CD4-positive, alpha-beta T cell (primary cell): ENCODE results near the gene SCYGR4. TPM values are rescaled to one million over a fixed set of nuclear protein-coding genes. Genes with fewer than 3 reads are reported as not detected.
"Not testable (repeated sequence)": the region's sequence is repeated elsewhere in the genome, so short reads cannot be mapped to it uniquely, and the experiment has no call there.

Source experiments
- ATAC-seq: fragments of 200-7000 bp; cut with Tn5 transposase; one replicate; pipeline ENCODE4 v1.10.0; 2022; ENCODE audit warnings: mild to moderate bottlenecking; ENCODE audit not compliant: poor library complexity
- CTCF ChIA-PET: fragments of 350-600 bp; sonication (Branson Sonifier 250); formaldehyde crosslinking; loops from one replicate; lab custom pipeline; 2021; ENCODE audit warnings: antibody characterized with exemption, inconsistent platforms; lab: Charles Lee
- POLR2A ChIA-PET: fragments of 350-600 bp; sonication (Branson Sonifier 250); formaldehyde crosslinking; loops from one replicate; lab custom pipeline; 2021; ENCODE audit warnings: antibody characterized with exemption, inconsistent platforms; lab: Charles Lee
- DNase-seq, 14 experiments: peaks; one replicate each; pipeline ENCODE4 v3.0.0-alpha.2; 2013 to 2020; ENCODE audit warnings: mixed read lengths in 2 of 14
- H3K27ac ChIP-seq, 2 donors: one replicate each; pipeline versions ENCODE4 v1.5.1 to v1.7.0; 2013; ENCODE audit warnings: low read length in 2 of 2, low read depth in 1 of 2, mild to moderate bottlenecking in 1 of 2
- H3K27me3 ChIP-seq, 2 experiments: 1 replicate in 1 of 2; 2 replicates in 1 of 2; pipeline versions ENCODE4 v1.6.1 to v1.7.0; 2013; ENCODE audit warnings: low read length in 2 of 2, control low read depth in 1 of 2, mild to moderate bottlenecking in 1 of 2, moderate library complexity in 1 of 2; ENCODE audit not compliant: insufficient read depth in 2 of 2, control insufficient read depth in 1 of 2
- H3K36me3 ChIP-seq: one replicate; pipeline ENCODE4 v1.6.1; 2013; ENCODE audit warnings: low read length, control low read depth; ENCODE audit not compliant: insufficient read depth
- H3K4me1 ChIP-seq: one replicate; pipeline ENCODE4 v1.6.1; 2013; ENCODE audit warnings: low read length, control low read depth; ENCODE audit not compliant: insufficient read depth
- H3K4me3 ChIP-seq: one replicate; pipeline ENCODE4 v1.5.1; 2013; ENCODE audit warnings: mild to moderate bottlenecking, low read length, moderate library complexity
- H3K9me3 ChIP-seq, 2 experiments: 1 replicate in 1 of 2; 2 replicates in 1 of 2; pipeline versions ENCODE4 v1.6.1 to v1.7.0; 2013; ENCODE audit warnings: low read length in 2 of 2, mild to moderate bottlenecking in 2 of 2, control low read depth in 1 of 2, moderate library complexity in 1 of 2; ENCODE audit not compliant: control insufficient read depth in 1 of 2, insufficient read depth in 1 of 2
- H3K27ac Mint-ChIP-seq: one replicate; pipeline ENCODE4 v1.8.0; 2020; ENCODE audit warnings: mixed read lengths
- H3K27me3 Mint-ChIP-seq: one replicate; pipeline ENCODE4 v1.8.0; 2021; ENCODE audit warnings: mixed read lengths
- H3K36me3 Mint-ChIP-seq: one replicate; pipeline ENCODE4 v1.8.0; 2021; ENCODE audit warnings: low read depth, mixed read lengths
- H3K4me1 Mint-ChIP-seq: one replicate; pipeline ENCODE4 v1.8.0; 2021; ENCODE audit warnings: low read depth, mixed read lengths
- H3K4me3 Mint-ChIP-seq: one replicate; pipeline ENCODE4 v1.8.0; 2020; ENCODE audit warnings: mild to moderate bottlenecking, mixed read lengths
- H3K9me3 Mint-ChIP-seq: one replicate; pipeline ENCODE4 v1.8.0; 2020; ENCODE audit warnings: mixed read lengths
- intact Hi-C, 2 experiments: fragments of 100-400 bp; cut with DNase I in 1 of 2; cut with micrococcal nuclease in 1 of 2; formaldehyde crosslinking; loops; one replicate each; pipeline versions ENCODE4 v1.15.1 to v1.9.0; 2023 to 2025; cut with DNase I, micrococcal nuclease
- total RNA-seq, 174 experiments: library from RNA in 2 of 174; stranded (reverse) in 2 of 174; gene quantifications; one replicate each; pipeline ENCODE4 v1.2.3 and lab custom pipeline; 2021 to 2026
- TF ChIP-seq, protein P1 (sequence below): fragments of 200-600 bp; IDR thresholded peaks from one replicate; pipeline ENCODE4 v1.8.0; 2022; ENCODE audit warnings: antibody characterized with exemption, mild to moderate bottlenecking

The SCYGR4 gene
- total RNA-seq, 2 experiments from 2014 or later: not detected

DNA sequence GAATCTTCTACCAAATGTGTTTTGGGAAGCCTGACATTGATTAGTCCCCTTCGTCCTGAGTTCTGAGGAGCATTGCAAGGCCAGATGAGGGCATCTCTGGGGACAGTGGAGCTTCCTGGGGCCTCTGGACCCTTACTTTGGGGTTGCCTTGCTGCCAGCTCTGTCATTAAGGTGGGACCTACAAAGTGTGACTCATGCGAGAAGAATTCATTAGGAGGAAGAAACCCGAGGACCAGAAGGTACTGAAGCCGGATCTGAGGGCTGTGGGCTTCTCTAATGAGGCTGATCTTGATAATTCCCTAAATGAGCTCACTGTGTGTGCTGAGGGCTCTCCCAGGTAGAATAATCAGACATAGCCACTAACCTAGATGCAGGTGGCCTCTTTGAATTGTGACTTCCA lies 19.3 kb upstream of the SCYGR4 start:
- TF ChIP-seq, protein P1, sequence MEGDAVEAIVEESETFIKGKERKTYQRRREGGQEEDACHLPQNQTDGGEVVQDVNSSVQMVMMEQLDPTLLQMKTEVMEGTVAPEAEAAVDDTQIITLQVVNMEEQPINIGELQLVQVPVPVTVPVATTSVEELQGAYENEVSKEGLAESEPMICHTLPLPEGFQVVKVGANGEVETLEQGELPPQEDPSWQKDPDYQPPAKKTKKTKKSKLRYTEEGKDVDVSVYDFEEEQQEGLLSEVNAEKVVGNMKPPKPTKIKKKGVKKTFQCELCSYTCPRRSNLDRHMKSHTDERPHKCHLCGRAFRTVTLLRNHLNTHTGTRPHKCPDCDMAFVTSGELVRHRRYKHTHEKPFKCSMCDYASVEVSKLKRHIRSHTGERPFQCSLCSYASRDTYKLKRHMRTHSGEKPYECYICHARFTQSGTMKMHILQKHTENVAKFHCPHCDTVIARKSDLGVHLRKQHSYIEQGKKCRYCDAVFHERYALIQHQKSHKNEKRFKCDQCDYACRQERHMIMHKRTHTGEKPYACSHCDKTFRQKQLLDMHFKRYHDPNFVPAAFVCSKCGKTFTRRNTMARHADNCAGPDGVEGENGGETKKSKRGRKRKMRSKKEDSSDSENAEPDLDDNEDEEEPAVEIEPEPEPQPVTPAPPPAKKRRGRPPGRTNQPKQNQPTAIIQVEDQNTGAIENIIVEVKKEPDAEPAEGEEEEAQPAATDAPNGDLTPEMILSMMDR: no peak
- intact Hi-C loops: no loop called here
- CTCF ChIA-PET: no interaction called here
- Mint-ChIP-seq H3K27ac (no peak overlapping the region), H3K36me3 (no peaks in the 10 kb centered on the region), H3K27me3 (peaks cover 62% of the 10 kb centered on the region), H3K9me3 (no peaks in the 10 kb centered on the region), H3K4me3 (no peak overlapping the region), H3K4me1 (no peaks in the 10 kb centered on the region)
- Histone ChIP-seq H3K36me3 (no peaks in the 10 kb centered on the region), H3K9me3 (peaks cover 0 to 6% of the 10 kb centered on the region in 2 experiments), H3K4me1 (no peaks in the 10 kb centered on the region), H3K27me3 (peaks cover 3 to 5% of the 10 kb centered on the region in 2 experiments), H3K27ac (no peak overlapping the region), H3K4me3 (no peak overlapping the region)
- POLR2A ChIA-PET: no interaction called here
- ATAC-seq (no peak), DNase-seq (no peak)

DNA sequence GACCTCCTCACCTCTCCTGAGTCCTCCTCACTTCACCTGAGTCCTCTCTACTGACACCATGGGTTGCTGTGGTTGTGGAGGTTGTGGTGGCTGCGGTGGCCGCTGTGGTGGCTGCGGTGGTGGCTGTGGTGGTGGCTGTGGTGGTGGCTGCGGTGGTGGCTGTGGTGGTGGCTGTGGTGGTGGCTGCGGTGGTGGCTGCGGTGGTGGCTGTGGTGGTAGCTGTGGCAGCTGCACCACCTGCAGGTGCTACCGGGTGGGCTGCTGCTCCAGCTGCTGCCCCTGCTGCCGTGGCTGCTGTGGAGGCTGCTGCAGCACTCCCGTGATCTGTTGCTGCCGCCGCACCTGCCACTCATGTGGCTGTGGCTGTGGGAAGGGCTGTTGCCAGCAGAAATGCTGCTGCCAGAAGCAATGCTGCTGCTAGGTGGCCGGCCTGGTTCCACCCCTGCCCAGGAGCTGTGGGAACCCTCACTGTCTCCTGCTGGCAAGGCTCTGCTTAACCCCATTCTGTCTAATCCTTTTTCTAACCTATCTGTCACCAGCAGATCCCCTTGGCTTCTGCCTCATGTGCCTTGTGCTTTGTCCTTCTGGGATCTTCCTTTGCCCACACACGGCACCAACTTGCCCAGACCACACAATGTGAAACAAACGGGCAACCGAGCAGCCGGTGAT lies 18.3 kb upstream of the SCYGR4 start, which contains the start of gene SCYGR2:
TSS of gene SCYGR2 (plus strand) at position 59 of the 669 bp plus-strand sequence. CDS start at position 59, 0 bp downstream.
- intact Hi-C loops, H3K36me3 ChIP-seq, H3K4me1 Mint-ChIP-seq, H3K9me3 Mint-ChIP-seq, DNase-seq, H3K27ac ChIP-seq, H3K4me3 Mint-ChIP-seq, POLR2A ChIA-PET, H3K9me3 ChIP-seq, H3K27ac Mint-ChIP-seq, CTCF ChIA-PET, H3K36me3 Mint-ChIP-seq, H3K4me3 ChIP-seq, ATAC-seq, H3K4me1 ChIP-seq, H3K27me3 ChIP-seq: not testable (repeated sequence)
- peaks cover 54% of the 10 kb centered on the region for H3K27me3 Mint-ChIP-seq

DNA sequence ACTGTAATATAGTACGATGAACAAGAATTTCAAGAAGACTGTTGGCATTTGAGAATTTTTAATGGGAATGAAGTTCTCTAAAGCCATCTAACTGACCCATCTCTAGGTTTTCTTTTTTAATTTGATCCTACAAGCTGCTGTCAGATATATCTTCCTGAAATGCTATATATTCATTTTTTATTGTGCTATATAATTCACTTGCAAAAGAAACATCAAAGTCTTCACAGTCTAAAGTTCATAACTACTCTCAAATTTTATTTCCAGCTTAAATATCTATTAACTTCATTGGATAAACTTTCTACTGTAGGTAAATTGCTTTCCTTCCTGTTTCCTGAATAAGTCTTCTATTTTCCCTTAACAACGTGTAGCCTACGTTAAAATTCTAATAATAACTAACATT lies 14.9 kb upstream of the SCYGR4 start:
- ATAC-seq (no peak), DNase-seq (no peak)
- ChIA-PET POLR2A (no interaction called here), CTCF (no interaction called here)
- Mint-ChIP-seq H3K36me3 (no peaks in the 10 kb centered on the region), H3K4me3 (no peak overlapping the region), H3K27me3 (peaks cover 45% of the 10 kb centered on the region), H3K4me1 (no peaks in the 10 kb centered on the region), H3K9me3 (no peaks in the 10 kb centered on the region), H3K27ac (no peak overlapping the region)
- Histone ChIP-seq H3K36me3 (no peaks in the 10 kb centered on the region), H3K27ac (no peak overlapping the region), H3K4me3 (no peak overlapping the region), H3K4me1 (no peaks in the 10 kb centered on the region), H3K9me3 (peaks cover 0 to 6% of the 10 kb centered on the region in 2 experiments), H3K27me3 (no peaks in the 10 kb centered on the region)
- TF ChIP-seq, protein P1: no peak
- intact Hi-C loops: no loop called here

DNA sequence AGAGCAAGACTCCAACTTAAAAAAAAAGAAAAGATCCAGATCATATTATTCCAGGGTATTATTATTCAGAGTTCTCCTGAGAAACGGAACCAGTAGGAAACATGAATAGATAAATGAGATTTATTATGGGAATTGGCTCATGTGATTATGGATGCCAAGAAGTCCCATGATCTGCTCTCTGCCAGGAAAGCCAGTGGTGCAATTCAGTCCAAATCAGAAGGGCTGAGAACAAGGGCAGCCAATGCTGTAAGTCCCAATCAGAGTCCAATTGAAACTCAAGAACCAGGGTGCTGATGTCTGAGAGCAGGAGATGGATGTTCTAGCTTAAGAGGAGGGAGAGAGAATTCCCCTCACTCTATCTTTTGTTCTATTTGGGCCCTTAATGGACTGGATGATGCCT lies 10.8 kb upstream of the SCYGR4 start:
- Histone ChIP-seq H3K4me1 (no peaks in the 10 kb centered on the region), H3K4me3 (no peak overlapping the region), H3K27me3 (peaks cover 0 to 4% of the 10 kb centered on the region in 2 experiments), H3K9me3 (peaks cover 0 to 4% of the 10 kb centered on the region in 2 experiments), H3K27ac (no peak overlapping the region), H3K36me3 (no peaks in the 10 kb centered on the region)
- POLR2A ChIA-PET: no interaction called here
- no peak for DNase-seq
- Mint-ChIP-seq H3K27me3 (peaks cover 39% of the 10 kb centered on the region), H3K4me3 (no peak overlapping the region), H3K27ac (no peak overlapping the region), H3K9me3 (no peaks in the 10 kb centered on the region), H3K4me1 (peaks cover 11% of the 10 kb centered on the region), H3K36me3 (no peaks in the 10 kb centered on the region)
- intact Hi-C loops: no loop called here
- TF ChIP-seq, protein P1: no peak
- ATAC-seq: no peak
- CTCF ChIA-PET: no interaction called here
